GM21737 (cell line): ENCODE measurements around the gene RNU1-3.
"Not testable (repeated sequence)": the region's sequence is repeated elsewhere in the genome, so short reads cannot be mapped to it uniquely, and the experiment has no call there.

Experiments used
- ATAC-seq: cut with Tn5 transposase; IDR thresholded peaks from one replicate; pipeline ENCODE4 v1.9.1; 2021; ENCODE audit warnings: mild to moderate bottlenecking, moderate library complexity; ENCODE audit not compliant: unreplicated experiment

RNU1-3 gene

DNA sequence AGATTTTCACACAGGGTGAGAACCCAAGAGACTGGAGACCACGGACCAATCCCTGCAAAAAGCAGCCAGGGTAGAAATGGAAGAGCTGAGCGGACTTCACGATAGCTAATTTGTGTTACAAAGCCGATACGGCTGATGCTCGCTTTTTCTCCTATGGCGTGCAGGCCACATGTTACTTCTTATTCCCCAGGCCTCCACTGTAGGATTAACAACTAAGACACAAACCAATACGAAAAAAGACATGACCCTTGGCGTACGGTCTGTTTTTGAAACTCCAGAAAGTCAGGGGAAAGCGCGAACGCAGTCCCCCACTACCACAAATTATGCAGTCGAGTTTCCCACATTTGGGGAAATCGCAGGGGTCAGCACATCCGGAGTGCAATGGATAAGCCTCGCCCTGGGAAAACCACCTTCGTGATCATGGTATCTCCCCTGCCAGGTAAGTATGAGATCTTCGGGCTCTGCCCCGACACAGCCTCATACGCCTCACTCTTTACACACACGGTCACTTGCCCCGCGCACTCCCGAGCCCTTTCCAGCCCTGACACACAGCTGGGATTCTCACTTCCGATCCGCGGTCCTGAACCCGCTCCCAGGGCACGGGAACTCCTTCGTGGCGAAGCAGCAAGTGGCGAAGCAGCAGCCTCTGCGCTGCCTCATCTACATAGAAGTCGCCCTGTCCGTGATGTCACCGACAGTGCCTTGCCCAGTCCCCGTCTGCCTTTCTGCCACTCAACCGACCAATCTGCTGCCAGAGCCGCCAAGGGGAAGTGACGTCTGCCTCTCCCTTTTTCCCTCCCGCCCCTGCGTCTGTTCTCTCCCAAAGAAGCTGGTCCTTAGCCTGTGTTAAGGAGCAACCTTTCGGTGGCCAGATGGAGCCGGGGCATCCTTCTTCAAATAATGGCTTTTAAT lies at the start of gene RNU1-3:
Gene RNU1-3 (minus strand): TSS at position 447 of the 912 bp plus-strand sequence.
- peak; percentile 99 for ATAC-seq

DNA sequence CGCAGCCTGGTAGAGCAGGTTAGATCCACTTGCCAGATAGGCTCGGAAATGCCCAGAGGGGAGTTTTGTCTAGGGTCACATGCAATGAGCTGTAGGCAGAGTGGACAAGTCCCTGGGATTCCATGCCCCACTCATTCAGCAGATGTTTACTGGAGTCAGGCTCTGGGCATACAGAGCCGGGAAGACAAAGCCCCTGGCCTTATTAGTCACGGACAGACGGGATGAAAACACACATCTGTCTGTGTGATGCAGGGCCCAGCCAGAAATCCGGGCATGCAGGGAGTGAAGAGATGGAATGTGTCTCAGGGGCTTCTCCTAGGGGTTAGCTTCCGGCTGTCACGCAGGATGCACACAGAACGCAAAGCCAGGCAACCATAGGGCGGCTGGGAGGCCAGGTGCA lies 46.7 kb upstream of the RNU1-3 start:
- not testable (repeated sequence) for ATAC-seq

DNA sequence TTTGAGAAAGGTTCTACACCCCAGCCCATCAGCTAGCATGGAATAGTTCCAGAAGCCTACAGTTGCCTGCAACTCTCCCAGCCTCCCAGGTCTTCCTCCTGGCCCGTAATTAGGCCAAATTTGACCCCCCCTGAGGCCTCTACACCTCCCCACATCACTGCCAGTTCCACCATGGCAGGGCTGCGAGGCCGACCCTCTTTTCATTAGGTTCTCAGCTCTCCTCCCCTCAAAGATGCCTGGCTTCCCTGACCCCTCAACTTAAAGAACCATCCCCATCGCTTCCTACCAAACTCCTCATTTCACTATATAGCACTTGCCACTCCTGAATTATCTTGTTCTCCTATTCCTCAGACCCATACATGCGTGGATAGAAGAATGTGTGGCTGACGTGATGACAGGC lies 46.2 kb upstream of the RNU1-3 start:
- ATAC-seq = not testable (repeated sequence)

DNA sequence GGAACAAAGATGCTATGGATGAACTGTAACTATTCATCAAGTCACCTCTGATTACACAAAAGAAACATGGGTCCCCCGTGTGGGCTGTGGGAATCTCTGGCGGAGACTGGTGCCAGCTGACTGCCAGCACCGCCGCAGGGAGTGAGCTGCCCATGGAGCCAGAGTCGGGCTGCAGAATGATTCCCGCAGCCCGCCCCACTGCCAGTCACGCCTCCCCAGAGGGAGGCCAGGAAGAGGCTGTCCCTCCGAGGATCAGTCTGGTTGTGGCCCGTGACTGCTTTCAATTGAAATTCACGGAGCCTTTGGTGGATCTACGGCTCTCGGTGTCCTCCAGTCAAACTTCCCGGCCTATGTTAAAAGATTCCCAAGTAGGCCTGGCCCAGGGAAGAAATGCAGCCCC lies 45.8 kb upstream of the RNU1-3 start:
- not testable (repeated sequence) for ATAC-seq

DNA sequence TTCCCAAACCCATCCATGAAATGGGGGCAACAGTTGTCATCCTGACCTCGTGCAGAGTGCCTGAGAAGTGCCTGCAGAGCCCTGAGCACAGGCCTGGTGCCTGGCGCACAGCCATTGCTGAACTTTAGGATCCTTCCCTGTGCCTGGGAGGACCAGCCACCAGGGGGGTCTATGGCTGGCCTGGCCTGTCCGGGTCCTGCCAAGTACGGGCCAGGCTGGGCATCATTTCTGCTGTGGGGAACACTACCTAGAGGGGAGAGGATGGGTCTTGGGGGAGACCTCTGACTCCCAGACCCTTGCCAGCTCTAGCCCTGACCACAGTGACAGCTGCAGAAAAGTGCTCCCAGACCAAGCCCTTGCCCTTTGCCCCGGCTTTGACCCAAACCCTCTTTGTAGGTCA lies 45.4 kb upstream of the RNU1-3 start:
- not testable (repeated sequence) for ATAC-seq

DNA sequence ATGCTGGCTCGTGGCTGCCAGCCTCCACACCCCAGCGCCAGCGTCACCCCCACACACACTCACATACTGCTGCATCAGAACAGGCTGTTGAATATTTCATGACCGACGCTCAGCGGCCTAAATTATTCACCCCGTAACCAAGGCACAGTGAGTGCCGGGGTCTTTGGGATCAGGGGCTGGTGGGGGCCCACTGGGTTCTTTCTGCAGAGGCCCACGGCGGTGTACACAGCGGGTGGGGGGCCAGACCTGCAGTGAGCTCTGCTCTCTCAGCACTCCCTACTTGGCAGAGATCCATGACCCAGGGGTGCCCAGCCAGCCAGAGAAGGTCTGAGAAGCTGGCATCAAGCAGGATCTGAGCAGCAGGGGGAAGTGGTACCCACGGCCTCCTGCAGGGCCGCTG lies 43.9 kb upstream of the RNU1-3 start:
- not testable (repeated sequence) for ATAC-seq

DNA sequence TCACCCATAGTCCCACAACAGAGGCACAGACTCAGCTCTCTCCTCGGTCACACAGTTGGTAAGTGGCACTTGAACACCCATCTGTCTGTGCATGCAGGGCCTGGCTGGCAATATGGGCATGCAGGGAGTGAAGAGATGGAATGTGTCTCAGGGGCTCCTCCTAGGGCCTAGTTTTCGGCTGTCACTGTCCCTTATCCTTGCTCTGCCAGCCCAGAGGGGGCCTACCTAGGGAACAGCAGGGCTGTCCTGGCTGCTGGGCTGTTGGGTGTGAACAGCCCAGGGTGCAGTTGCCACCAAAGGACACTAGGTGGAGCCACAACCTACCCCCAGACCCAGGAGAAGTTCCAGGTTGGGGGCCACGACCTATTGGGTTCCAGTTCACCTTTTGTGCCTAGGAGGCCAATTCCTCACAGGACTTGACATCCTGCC lies 42.9 kb upstream of the RNU1-3 start:
- ATAC-seq = not testable (repeated sequence)

DNA sequence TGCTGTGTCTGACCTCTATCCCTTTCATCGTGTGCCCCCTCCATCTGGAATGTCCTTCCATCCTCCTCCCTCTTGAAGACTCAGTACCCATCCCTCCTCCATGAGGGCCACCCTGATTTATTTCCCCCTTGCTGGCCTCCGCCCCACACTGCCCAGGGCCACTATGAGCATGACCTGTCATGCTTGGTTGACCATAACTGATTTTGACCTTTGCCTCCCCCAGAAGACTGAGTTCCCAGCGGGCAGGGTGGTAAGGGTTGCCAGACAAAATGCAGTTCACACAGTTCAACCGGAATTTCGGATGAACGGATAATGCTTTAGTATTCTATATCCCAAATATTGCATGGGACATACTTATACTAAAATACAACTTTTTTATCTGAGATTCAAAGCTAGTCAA lies 42.0 kb upstream of the RNU1-3 start:
- not testable (repeated sequence) for ATAC-seq

DNA sequence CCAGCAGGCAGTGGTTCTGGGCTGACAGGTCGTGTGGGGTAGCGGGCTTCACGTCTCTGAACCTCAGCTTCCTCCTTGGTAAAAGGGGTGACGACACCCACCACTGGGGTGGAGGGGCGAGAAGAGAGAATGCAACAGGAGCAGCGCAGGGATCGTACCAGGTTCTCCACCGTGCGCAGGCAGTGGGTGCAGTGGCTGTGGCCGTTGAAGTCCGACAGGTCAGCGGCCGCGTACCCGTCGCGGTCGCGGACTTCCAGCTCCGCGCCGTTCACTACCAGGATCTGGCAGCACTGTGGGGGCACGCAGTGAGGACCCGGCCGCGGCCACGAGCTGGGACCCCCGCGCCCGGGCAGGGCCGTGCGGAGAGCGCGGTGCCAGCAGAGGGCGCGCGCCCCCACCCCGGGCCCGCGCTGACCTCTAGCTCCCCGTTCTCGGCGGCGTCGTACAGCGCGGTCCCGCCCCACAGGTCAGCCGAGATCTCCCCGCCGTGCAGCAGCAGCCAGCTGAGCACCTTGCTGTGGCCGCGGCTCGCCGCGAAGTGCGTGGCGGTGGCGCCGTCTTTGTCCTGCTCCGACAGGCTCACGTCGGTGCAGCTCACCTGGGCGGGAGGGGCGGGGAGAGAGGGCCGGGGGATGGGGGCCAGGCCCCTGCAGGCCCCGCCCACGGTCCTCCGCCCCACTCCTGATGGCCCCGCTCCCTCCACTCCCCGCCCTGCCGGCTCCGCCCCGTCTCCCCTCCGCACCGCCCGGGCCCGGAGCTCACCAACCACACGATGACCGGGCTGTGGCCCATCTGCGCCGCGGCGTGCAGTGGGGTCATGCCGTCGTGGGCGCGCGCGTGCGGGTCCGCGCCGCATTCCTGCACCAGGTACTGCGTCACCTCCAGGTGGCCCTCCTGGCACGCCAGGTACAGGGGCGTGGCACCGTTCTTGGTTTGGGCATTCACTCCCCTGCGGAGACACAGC lies 40.7 kb upstream of the RNU1-3 start:
- ATAC-seq = not testable (repeated sequence)

DNA sequence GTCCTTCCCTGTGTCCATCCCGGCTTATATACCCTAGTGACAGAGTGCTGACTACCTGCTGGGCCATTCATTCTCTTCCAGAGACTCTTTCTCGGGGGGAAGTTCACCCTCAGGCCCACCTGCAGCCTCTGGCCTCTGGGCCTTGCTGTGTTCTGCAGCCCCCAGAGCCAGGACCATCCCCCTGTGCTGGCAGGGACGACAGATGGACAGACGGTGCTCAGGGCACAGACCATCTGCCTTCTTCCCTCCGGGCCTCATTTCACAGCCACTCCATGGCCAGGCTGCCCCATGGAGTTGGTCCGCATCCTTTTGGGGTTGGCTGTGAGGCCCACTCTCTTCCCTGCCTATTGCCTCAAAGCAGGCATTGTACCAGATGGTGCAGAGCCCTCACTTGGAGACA lies 39.6 kb upstream of the RNU1-3 start:
- not testable (repeated sequence) for ATAC-seq

DNA sequence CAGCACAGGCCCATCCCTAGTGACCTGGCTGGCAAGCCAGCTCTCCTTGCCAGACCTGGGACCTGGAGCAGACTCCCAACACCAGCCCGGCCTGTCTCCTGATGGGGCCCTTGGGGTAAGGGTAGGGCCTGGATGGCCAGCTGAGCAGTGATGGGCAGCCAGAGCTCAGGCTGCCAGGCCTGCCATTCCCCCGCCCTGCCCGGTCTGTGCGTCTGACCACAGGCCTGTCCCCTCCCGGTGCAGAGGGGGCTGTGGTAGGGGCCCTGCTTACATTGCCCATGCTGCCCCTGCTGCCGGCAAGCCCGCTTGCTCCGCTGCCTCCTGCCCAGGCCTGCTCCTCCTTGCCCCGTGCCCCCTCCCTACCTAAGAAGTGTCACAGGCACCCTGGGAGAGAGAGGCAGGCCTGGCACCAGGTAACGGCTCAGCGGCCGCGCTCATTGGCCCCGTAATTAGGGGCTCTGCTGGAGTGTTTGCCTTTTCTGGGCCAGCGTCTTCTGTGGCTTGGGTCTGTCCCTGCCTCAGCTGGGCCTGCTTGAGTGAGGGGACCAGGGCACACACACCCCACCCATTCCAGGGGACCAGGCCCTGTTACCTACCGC lies 37.9 kb upstream of the RNU1-3 start:
- ATAC-seq = not testable (repeated sequence)

DNA sequence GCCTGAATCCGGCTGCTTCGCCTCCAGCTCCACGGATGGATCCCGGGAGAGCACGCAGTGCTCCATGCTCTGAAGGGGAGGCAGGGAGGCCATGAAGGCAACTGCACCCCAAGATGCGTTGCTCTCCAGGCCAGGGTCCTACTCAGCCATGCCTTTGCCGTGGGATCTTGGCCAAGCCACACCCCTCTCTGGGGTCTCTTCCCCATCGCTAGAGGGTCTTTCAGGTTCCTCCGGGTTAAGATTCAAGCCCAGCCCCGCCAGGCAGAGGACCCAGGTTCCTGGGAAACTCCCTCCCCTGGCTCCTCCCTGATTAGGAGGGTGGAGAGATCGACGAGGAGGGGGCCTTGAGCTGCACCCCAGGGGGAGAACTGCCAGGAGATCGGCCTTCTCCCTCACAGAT lies 37.3 kb upstream of the RNU1-3 start:
- not testable (repeated sequence) for ATAC-seq

DNA sequence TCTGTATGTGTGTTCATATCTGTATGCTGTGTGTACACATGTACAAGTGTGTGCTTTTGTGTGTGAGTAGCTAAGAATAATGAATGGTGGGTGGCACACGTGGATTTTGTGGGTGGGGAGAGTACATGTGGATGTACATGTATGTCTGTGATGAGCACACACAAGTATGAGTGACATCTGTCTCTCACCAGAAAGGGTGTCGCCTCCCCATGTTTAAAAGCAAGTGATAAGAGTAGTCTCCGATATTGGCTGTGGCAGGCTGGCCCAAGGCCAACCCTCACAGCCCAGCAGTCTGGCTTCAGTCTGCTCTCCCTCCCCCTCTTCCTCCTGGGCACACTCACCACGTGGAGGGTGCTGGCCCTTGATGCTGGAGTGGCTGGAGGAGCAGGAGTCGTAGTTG lies 36.9 kb upstream of the RNU1-3 start:
- not testable (repeated sequence) for ATAC-seq

DNA sequence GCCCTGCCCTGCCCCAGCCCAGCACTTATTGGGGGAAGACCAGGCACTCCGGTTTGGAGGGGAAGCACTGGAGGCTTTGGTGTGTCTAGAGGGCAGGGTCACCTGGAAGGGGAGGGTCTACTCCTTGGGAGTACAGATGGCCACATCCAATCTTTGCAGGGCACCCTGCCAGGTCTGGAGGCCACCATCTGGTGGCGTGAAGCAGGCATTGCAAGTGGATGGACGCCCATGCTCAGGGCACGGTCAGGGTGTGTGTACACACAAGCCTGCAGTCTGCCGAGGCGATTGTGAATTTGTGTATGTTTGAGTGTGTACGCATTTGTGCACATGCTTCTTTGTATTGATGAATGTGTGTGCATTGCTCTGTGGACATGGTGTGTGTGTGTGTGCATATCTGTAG lies 36.4 kb upstream of the RNU1-3 start:
- ATAC-seq = not testable (repeated sequence)

DNA sequence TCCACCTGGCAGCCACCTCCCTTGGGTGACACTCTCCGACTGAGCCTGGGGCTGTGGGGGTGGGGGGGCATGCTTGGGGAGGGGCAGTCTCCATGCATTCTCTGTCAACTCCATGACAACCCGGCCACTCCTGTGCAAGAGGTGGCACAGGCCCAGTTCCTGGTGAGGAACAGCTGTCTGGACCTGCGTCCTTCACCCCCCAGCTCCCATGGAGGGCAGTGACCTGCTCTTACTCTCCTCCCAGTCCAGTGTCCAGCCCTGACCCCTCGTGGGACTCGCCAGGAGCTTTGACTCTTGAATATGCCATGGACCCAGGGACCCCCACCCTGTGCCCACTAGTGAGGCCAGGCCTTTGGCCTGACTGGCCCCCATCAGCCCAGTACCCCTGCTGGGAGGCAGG lies 35.5 kb upstream of the RNU1-3 start:
- ATAC-seq = not testable (repeated sequence)

DNA sequence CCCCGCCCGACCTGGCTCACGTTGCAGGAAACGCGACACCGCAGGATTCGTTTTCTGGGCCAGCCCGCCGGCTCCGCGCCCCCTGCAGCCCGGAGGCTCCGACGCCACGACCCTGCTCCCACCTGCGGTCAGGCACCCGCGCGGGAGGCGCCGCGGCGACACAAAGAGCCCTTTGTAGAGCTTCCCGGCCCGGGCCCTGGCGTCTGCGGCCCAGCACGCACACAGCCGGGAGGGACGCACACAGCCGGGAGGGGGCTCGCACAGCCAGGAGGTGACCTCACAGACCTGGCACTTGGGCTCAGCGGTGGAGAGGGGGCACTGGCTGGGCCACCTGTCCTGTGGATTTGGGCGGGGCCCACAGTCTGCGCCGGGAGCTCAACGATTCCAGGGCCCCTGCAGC lies 34.4 kb upstream of the RNU1-3 start:
- not testable (repeated sequence) for ATAC-seq

DNA sequence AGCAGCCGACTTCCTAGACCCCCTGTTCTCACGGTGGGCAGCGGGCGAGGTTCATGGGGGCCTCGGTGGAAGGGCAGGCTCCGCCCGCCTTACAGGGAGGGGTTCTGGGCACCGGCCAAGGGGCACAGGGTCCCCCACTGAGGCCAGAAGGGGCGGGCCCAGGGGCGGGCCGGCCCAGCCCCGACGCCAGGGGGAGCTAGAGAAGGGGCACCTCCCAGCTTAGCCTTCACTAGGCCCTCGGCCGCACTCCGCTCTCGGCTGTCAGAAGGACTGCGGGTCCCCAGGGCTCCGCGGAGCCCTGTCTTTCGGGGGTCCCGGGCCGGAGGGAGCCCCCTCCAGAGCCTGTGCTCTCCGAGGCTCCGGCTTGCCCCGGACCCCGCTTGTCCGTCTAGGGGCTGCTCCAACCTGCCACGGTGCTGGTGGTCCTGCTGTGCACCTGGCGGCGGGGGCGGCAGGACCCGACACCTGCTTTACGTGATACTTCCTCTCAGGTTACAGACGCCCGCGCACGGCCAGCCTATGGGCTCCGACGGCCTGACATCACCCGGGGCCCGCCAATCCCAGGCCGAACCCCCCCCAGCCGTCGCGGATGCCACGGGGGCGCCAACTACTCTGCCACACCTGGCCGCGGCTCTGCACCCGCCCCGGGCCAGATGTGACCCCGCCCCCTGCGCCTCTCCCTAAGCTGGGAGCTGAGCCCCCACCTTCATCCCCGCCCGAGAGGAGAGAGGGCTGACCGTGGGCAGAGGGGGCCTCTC lies 33.6 kb upstream of the RNU1-3 start:
- not testable (repeated sequence) for ATAC-seq

DNA sequence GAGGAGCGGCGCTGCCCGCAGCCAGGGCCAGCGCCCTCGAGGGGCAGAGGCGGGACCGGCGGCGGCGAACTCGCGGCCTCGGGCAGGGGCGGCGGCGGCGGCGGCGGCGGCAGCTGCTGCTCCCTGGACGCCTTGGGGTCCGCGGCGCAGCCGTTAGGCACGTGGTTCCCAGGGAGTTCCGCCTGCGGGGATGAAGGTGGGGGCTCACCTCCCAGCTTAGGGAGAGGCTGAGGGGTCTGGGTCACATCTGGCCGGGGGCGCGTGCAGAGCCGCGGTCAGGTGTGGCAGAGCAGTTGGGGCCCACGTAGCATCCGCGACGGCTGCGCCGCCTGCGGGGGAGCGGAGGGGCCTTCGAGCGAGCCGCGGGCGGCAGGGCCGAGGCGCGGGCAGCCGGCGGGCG lies 32.7 kb upstream of the RNU1-3 start:
- not testable (repeated sequence) for ATAC-seq

DNA sequence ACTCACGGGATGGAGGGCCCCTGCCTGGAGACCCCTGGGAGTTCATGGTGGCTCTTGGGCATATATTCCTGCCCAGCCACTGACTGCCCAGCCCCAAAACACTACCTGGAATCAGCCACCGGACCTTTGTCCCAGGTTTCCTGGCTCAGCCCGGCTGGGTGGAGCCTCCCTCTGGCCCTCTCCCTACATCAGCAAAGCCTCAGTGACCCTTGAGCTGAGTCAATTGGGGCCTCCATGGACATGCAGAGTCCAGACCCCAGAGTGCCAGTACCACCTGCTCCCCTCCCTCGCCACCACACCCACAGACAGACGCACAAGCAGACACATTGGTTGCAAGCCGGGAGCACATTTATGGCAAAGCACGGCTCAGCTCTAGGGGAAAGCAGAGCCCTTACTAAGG lies 30.4 kb upstream of the RNU1-3 start:
- not testable (repeated sequence) for ATAC-seq

DNA sequence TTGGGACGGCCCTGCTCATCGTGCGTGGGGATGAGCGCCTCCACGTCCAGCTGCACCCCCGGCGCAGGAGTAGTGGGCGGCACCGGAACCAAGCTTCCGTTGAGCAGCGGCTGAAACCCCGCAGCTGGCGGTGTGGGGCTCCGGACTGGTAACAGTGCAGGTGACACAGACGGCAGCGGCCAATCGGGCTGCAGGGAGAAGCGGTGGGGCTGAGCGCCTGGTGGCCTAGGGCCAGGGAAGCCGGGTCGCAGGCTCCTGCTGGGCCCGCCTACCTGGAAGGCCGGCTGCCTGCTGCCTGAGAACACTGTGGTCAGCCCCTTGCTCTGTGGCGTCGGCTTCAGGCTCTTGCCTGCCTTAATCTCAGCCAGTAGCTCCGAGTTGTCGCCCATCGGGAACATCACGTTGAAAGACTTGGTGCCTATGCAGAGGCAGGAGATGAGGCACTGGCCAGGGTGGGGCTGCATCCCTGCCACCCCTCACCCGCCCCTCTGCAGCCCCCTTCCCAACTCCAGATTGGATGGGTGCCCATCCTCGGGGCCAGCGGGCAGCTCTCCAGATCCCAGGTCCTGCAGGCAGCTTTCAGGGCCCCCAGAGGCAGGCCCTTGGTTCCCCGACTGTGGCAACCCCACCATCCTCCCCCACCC lies 29.9 kb upstream of the RNU1-3 start:
- not testable (repeated sequence) for ATAC-seq
